Calu3 (cell line): ENCODE data around the gene SYNDIG1L. TPM values are rescaled to one million over a fixed set of nuclear protein-coding genes. Genes with fewer than 3 reads are reported as not detected.

Experiments
- BruUV-seq: library from RNA; stranded (reverse); fragments of 400-500 nt; replicated peaks from 2 replicates; lab custom pipeline; 2021; lab: Mats Ljungman, UMichigan
- CTCF ChIA-PET: fragments of 300-600 bp; sonication (Branson Sonifier 250); formaldehyde crosslinking; loops from one replicate; lab custom pipeline; 2022; ENCODE audit warnings: antibody characterized with exemption; lab: Charles Lee
- DNase-seq: peaks from one replicate; pipeline ENCODE4 v3.0.0; 2022
- H3K27ac Mint-ChIP-seq: one replicate; pipeline ENCODE4 v1.8.0; 2022; ENCODE audit warnings: mixed read lengths; ENCODE audit not compliant: unreplicated experiment
- H3K27me3 Mint-ChIP-seq: one replicate; pipeline ENCODE4 v1.8.0; 2022; ENCODE audit warnings: mixed read lengths; ENCODE audit not compliant: unreplicated experiment
- H3K36me3 Mint-ChIP-seq: one replicate; pipeline ENCODE4 v1.8.0; 2022; ENCODE audit warnings: mild to moderate bottlenecking, moderate library complexity, mixed read lengths; ENCODE audit not compliant: insufficient read depth, unreplicated experiment
- H3K4me1 Mint-ChIP-seq: one replicate; pipeline ENCODE4 v1.8.0; 2022; ENCODE audit warnings: mild to moderate bottlenecking, low read depth, mixed read lengths; ENCODE audit not compliant: unreplicated experiment
- H3K4me3 Mint-ChIP-seq: one replicate; pipeline ENCODE4 v1.8.0; 2022; ENCODE audit warnings: mild to moderate bottlenecking, low read depth, moderate library complexity, mixed read lengths; ENCODE audit not compliant: unreplicated experiment
- H3K9me3 Mint-ChIP-seq: one replicate; pipeline ENCODE4 v1.8.0; 2022; ENCODE audit warnings: low read depth, mixed read lengths; ENCODE audit not compliant: unreplicated experiment
- intact Hi-C: fragments of 100-400 bp; cut with micrococcal nuclease; formaldehyde crosslinking; loops from one replicate; pipeline ENCODE4 v1.10.0; 2022; ENCODE audit not compliant: unreplicated experiment
- total RNA-seq: library from RNA; stranded (reverse); gene quantifications from 2 replicates; pipeline ENCODE4 v1.2.3, GENCODE V29; 2022
- TF ChIP-seq, protein P1 (sequence below): fragments of 200-600 bp; IDR thresholded peaks from one replicate; pipeline ENCODE4 v1.8.0; 2022; ENCODE audit warnings: antibody characterized with exemption; ENCODE audit not compliant: unreplicated experiment

The SYNDIG1L gene
- total RNA-seq, 1 experiment from 2014 or later: not detected

DNA sequence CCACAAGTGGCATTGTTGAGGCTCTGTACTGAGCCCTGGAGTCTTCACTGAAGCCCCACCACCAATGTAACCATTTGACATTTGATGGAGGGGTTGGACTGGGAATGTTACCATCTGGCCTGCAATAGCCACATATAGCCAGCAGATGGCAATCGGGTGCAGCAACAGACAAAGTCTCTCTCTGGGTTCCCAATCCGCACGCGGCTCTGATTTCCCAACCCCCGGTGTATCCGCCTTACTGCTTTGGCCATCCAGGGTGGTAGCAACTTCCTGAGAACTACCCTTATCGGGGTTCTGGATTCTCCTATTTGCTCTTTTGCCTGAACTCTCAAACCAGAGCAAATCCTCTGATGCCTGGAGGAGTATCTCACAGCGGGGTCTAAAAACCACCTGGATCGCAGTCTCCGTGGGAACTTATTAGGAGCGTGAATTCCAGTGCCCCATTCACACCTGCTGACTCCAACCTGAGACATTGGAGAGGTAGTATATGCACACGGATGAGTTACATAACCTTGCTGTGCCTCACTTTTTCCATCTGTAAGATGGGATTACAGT, 63.6 kb downstream of the SYNDIG1L start:
- no peaks in the 10 kb centered on the region for H3K4me1 Mint-ChIP-seq
- TF ChIP-seq, protein P1, sequence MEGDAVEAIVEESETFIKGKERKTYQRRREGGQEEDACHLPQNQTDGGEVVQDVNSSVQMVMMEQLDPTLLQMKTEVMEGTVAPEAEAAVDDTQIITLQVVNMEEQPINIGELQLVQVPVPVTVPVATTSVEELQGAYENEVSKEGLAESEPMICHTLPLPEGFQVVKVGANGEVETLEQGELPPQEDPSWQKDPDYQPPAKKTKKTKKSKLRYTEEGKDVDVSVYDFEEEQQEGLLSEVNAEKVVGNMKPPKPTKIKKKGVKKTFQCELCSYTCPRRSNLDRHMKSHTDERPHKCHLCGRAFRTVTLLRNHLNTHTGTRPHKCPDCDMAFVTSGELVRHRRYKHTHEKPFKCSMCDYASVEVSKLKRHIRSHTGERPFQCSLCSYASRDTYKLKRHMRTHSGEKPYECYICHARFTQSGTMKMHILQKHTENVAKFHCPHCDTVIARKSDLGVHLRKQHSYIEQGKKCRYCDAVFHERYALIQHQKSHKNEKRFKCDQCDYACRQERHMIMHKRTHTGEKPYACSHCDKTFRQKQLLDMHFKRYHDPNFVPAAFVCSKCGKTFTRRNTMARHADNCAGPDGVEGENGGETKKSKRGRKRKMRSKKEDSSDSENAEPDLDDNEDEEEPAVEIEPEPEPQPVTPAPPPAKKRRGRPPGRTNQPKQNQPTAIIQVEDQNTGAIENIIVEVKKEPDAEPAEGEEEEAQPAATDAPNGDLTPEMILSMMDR: peak; percentile 76
- peaks cover 4% of the 10 kb centered on the region for H3K36me3 Mint-ChIP-seq
- H3K9me3 Mint-ChIP-seq: no peaks in the 10 kb centered on the region
- peak; percentile 79 for DNase-seq
- H3K27me3 Mint-ChIP-seq: peaks cover 74% of the 10 kb centered on the region
- H3K4me3 Mint-ChIP-seq: no peak overlapping the region
- BruUV-seq: no TSS peak
- intact Hi-C loops: loop anchor here (1.0 to 5.0 kb wide), 2 partner anchors 117 to 130 kb away; partner anchors contain the start of genes ISCA2 and NPC2
- CTCF ChIA-PET: no interaction called here
- H3K27ac Mint-ChIP-seq: no peak overlapping the region

DNA sequence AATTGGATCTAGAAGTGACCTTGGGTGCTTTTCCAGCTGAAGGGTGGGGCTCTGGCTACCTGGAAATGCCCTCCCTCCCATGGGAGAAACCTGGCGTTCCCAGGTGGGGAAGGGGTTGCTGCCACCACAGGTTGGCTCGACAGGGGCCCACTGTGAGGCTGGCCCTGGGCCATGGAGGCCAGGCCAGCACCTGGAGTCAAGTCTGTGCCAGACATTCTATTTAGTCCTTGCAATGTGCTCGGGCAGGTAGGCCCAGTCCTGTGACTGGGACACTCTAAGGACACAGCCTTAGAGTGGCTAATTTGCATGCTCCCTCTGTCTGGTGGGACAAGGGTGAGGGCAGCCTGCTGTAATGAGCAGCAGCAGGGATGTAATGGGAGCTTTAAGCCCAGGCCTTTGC, 65.8 kb downstream of the SYNDIG1L start:
- no peak overlapping the region for H3K27ac Mint-ChIP-seq

DNA sequence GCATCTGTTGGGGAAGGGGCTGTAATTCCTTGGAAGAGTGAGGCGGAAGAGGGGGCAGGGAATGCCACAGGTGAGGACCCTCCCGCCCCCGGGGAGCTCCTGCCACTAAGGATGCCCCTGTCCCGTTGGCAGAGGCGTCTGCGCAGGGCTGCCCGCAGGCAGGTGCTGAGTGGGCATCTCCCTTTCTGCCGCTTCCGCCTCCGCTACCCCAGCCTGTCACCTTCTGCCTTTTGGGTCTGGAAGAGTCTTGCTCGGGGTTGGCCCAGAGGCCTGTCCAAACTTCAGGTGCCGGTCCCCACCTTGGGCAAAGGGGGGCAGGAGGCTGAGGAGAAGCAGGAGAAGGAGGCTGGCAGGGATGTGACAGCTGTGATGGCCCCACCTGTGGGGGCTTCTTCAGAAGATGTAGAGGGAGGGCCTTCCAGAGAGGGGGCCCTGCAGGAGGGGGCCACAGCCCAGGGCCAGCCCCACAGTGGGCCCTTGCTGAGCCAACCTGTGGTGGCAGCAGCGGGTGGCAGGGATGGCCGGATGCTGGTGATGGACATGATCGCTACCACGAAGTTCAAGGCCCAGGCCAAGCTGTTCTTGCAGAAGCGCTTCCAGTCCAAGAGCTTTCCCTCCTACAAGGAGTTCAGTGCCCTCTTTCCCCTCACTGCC, 67.7 kb downstream of the SYNDIG1L start:
- TF ChIP-seq, protein P1: no peak
- CTCF ChIA-PET: no interaction called here
- H3K4me1 Mint-ChIP-seq: no peaks in the 10 kb centered on the region

More for the DNA sequence above, 65.8 kb downstream of the SYNDIG1L start:
- no peaks in the 10 kb centered on the region for H3K4me1 Mint-ChIP-seq
- peaks cover 4% of the 10 kb centered on the region for H3K36me3 Mint-ChIP-seq
- BruUV-seq: no TSS peak
- no peak for DNase-seq
- CTCF ChIA-PET: no interaction called here
- TF ChIP-seq, protein P1: no peak
- peaks cover 71% of the 10 kb centered on the region for H3K27me3 Mint-ChIP-seq
- no peaks in the 10 kb centered on the region for H3K9me3 Mint-ChIP-seq
- intact Hi-C loops: loop anchor here (5.0 kb wide), 1 partner anchor 132 kb away; the partner anchor contains the start of genes ISCA2 and NPC2
- H3K4me3 Mint-ChIP-seq: no peak overlapping the region

DNA sequence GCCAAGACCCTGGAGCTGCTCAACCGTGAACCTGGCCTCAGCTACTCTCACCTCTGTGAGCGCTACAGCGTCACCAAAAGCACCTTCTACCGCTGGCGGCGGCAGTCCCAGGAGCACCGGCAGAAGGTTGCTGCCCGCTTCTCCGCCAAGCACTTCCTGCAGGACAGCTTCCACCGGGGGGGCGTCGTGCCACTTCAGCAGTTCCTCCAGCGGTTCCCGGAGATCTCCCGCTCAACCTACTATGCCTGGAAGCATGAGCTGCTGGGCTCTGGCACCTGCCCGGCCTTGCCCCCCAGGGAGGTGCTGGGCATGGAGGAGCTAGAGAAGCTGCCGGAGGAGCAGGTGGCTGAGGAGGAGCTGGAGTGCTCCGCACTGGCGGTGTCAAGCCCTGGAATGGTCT, 68.4 kb downstream of the SYNDIG1L start:
- H3K4me1 Mint-ChIP-seq: no peaks in the 10 kb centered on the region
- no TSS peak for BruUV-seq
- intact Hi-C loops: no loop called here
- no peak for DNase-seq
- CTCF ChIA-PET: no interaction called here
- H3K27me3 Mint-ChIP-seq: peaks cover 50% of the 10 kb centered on the region
- H3K9me3 Mint-ChIP-seq: no peaks in the 10 kb centered on the region
- TF ChIP-seq, protein P1: no peak
- H3K27ac Mint-ChIP-seq: no peak overlapping the region
- peaks cover 4% of the 10 kb centered on the region for H3K36me3 Mint-ChIP-seq
- H3K4me3 Mint-ChIP-seq: no peak overlapping the region

More for the DNA sequence above, 67.7 kb downstream of the SYNDIG1L start:
- no peak for DNase-seq
- no peak overlapping the region for H3K27ac Mint-ChIP-seq
- no peak overlapping the region for H3K4me3 Mint-ChIP-seq
- H3K27me3 Mint-ChIP-seq: peaks cover 53% of the 10 kb centered on the region
- intact Hi-C loops: no loop called here
- H3K36me3 Mint-ChIP-seq: peaks cover 4% of the 10 kb centered on the region
- BruUV-seq: no TSS peak
- H3K9me3 Mint-ChIP-seq: no peaks in the 10 kb centered on the region
